Superior temporal gyrus (tissue), 1 donor: ENCODE results near the gene DENND4A.
"Not testable (repeated sequence)": the region's sequence is repeated elsewhere in the genome, so short reads cannot be mapped to it uniquely, and the experiment has no call there.

Experiments
- DNase-seq: peaks from one replicate; pipeline ENCODE4 v3.0.0-alpha.2; 2016; ENCODE audit errors: extremely low spot score

Gene DENND4A

DNA sequence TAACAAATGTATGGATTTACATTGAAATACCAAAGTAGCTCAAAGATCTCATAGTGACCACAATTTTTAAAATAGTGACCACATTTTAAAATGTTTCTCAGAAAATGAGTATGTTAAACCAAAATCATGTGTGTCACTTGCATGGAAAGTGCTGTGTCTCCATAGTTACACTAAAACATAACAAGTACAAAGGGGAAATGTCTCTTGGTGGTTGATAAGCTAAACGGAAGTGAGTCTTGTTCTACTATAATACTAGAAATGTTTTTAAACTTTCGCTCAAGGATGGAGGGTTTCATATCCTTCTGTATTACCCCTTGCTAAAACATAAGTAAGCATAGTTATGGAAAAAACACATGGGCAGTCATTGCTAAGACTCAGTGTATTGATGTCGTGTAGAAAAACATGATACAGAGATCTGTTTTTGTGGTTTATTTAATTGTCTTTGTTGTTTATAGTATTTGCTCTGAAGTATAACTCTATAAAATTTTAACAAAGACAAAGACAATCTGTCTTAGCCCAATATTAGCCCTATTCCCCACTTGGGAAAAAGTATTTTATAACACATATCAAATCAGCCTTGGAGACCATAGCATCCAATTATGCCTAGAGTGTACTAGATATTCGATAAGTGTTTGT lies 27.0 kb upstream of the DENND4A start:
- DNase-seq: no peak

DNA sequence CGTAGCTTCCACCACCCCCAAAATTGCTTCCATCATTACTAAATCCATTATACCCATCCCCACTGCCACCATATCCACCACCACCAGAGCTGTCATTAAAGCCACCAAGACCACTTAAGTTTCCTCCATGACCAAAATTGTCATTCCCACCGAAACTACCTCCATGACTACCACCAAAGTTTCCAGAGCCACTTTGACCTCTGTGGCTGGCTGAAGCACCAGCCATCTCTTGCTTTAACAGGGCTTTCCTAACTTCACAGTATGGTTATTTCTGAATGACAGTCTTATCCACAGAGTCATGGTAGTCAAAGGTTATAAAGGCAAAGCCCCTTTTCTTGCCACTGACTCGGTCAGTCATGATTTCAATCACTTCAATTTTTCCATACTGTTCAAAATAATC lies 24.3 kb upstream of the DENND4A start:
- DNase-seq: no peak

- DNase-seq: not testable (repeated sequence)
Observed at GRCh38 chr15:65816008-65816407, 23.9 kb upstream of the DENND4A start.

- not testable (repeated sequence) for DNase-seq
Observed at GRCh38 chr15:65814271-65814670, 22.2 kb upstream of the DENND4A start.

GRCh38 chr15:65812916-65813315 lies 20.8 kb upstream of the DENND4A start:
- no peak for DNase-seq

DNA sequence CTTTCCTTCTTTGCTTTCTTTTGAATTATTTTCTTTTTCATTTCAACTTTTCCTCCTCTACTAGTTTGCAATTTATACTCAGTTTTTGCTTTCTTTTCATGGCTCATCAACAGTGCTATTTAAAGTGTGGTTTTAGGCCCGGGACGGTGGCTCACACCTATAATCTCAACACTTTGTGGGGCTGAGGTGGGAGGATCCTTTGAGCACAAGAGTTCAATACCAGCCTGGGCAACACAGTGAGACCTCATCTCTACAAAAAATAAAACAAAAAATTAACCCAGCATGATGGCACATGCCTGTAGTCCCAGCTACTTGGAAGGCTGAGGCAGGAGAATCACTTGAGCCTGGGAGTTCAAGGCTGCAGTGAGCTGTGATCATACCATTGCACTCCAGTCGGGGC lies 20.4 kb upstream of the DENND4A start:
- no peak for DNase-seq

DNA sequence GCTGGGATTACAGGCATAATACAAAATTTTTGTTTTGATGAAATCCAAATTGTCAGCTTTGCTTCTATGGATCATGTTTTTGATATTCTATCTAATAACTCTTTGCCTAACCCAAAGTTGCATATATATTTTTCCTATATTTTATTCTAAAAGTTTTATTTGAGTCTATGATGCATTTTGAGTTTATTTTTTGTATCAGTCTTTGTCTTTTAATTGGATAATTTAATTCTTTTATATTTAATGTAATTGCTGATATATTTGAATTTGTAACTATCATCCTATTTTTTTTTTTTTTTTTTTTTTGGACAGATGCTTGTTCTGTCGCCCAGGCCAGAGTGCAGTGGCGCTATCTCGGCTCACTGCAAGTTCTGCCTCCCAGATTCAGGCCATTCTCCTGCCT lies 19.7 kb upstream of the DENND4A start:
- DNase-seq: no peak

DNA sequence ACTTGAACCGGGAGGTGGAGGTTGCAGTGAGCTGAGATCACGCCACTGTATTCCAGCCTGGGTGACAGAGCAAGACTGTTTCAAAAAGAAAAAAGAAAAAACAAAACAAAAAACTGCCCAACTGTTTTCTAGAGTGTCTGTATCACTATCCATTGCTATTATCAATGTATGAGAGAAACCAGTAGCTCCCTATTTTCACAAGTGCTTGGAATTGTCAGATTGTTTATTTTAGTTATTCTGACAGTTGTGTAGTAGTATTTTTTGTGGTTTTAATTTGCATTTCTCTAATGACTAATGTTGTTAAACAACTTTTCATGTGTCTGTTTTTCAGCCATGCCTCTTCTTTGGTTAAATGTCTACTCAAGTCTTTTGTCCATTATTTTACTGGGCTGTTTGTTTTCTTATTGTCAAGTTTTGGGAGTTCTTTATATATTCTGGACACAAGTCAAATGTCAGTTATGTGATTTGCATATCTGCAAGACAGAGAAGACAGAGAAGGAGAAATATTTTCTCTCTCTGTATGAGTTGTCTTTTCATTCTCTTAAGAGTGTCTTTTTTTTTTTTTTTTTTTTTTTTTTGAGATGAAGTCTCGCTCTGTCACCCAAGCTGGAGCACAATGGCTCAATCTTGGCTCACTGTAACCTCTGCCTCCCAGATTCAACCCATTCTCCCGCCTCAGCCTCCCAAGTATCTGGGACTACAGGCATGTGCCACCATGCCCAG lies 19.1 kb upstream of the DENND4A start:
- not testable (repeated sequence) for DNase-seq

DNA sequence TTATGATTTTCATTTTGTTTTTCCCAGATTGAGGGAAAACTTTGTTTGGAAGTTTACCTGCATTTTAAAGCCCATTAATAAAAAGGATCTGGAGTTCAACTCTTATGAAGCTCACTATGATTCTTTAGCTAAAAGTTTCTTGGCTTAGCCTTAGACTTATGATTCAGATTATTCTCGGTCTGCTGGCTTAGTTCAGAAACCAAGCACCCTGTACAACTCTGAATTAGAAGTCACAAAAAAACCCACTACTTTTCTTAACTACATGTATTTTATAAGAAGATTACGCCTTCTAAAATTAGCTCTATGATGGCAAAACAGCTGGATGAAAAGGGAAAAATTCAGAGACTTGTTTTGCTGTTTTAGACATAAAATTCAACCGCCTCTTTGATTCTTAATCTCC lies 14.3 kb upstream of the DENND4A start:
- DNase-seq: peak; percentile 17

DNA sequence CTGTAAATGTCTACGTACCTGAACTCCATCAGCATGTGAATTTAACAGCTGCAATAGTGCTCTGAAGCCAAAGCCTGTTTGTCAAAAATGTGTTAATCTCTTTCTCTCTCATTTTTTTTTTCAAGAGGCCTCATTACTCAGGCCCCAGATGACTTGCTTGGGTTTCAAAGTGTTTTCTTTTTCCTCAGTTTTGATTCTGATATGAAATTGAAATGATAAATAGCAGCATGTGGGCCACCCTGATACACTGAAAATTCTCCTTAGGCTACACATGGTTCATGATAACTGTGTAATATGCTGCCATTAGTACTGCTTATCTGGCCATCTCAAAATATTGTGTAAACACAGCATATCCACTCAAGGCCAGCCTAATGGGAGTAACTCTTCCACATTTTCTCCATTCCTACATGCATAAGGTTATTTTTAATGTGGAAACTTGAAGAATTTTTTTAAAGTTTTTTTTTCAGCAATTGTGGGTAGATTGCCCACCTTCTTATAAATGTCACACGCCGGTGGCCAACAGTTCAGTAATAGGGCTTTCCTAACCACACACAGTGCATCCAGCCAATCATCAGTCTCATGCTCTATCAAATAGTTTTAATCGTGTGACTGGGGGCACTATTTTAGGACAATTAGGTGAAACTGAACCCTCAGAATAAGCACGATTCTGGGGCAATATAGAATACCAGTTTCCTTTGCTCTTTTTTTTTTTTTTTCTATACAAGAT lies 13.1 kb upstream of the DENND4A start:
- no peak for DNase-seq

DNA sequence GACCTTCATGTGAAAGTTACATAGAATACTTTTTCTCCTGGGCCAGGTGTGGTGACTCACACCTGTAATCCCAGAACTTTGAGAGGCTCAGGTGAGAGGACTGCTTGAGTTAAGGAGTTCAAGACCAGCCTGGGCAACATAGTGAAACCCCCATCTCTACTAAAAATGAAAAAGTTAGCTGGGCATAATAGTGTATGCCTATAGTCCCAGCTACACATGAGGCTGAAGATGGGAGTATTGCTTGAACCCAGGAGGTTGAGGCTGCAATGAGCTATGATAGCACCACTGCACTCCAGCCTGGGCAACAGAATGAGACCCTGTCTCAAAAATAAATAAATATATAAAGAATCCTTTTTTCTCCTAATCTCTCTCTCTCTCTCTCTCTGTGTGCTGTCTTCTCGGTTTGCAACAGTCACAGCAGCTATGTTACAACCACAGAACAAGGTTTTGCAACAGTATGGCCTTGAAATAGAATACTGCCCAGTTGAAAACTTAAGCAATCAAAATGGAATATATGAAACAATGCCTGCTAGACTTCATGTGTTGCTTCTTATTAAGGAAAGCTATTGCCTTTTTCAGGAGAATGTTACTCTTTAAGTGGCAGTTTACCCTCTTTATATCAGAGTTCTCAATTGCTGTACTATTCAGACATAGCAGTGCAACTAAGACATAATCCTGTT lies 12.3 kb upstream of the DENND4A start:
- peak; percentile 11 for DNase-seq

- peak; percentile 11 for DNase-seq
Observed at GRCh38 chr15:65801229-65801805, 9.2 kb upstream of the DENND4A start.

- DNase-seq: no peak
Observed at GRCh38 chr15:65796610-65797078, 4.6 kb upstream of the DENND4A start.

- DNase-seq: no peak
Observed at GRCh38 chr15:65795663-65796216, 3.6 kb upstream of the DENND4A start.

DNA sequence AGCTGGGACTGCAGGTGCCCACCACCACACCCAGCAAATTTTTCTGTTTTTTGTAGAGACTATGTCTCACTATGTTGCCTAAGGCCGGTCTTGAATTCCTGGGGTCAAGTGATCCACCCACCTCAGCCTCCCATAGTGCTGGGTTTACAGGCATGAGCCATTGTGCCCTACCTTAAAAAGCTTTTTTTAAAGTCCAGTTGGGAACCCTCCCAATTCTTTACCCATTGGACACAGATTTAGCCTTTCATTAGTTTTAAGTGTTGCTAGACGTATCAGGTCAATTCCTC lies 1.7 kb upstream of the DENND4A start:
- DNase-seq: no peak

DNA sequence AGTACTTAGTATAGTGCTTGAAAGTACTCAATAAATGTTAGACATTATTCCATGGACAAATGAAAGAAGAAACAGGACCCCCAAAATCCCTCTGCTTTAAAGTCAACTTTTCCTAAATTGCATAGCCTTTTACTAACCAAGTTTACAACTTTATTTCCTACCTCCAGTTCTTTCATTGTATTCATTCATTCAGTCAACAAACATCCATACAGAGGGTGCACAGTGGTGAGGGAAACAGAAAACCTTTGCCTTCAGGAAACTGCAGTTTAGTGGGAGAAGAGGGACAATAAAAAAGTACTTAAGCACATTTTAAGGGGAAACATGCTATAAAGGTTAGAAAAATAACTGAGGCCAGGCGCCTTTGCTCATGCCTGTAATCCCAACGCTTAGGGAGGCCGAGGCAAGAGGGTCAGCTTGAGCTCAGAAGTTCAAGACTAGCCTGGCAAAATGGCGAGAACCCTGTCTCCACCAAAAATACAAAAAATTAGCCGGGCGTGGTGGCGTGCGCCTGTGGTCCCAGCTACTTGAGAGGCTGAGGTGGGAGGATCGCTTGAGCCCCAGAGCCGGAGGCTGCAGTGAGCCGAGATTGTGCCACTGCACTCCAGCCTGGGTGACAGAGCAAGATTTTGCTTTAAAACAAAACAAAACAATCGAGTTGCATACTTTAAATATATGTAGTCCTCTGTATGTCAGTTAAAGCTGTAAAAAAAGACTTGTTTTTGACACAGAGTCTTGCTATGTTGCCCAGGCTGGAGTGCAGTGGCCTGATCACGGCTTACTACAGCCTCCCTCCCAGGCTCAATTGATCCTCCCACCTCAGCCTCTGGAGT lies 1.1 kb upstream of the DENND4A start:
- no peak for DNase-seq

- no peak for DNase-seq
Observed at GRCh38 chr15:65791335-65792137, 557 bp downstream of the DENND4A start.

DNA sequence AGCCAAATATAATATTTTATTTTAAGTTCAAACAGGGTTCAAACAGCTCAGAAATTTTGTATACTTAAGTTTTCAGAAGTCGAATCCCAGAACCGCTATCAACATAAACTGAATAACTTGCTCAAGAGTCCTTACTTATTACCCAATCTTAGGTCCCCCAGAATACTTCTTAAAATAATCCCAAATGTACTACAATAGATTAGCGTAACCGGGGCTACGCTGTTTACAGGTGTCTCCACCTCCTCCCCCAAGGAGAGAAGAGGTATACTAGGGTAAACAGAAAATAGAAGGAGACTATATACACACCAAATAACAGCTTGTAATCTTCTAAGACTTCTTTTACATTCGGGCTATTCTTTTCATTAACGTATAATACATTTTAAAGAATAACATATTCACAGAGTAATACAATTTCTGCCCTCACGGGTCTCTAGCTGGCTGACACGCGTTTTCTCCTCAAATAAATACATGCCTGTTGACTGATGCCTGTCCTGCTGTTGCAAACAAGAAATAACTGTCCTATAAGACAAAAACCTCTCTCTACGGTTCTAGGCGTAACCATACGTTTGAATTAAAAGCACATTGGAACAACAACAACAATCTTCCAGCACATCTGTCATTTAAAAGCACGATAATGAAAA lies 1.3 kb downstream of the DENND4A start:
- DNase-seq: peak; percentile 72

DNA sequence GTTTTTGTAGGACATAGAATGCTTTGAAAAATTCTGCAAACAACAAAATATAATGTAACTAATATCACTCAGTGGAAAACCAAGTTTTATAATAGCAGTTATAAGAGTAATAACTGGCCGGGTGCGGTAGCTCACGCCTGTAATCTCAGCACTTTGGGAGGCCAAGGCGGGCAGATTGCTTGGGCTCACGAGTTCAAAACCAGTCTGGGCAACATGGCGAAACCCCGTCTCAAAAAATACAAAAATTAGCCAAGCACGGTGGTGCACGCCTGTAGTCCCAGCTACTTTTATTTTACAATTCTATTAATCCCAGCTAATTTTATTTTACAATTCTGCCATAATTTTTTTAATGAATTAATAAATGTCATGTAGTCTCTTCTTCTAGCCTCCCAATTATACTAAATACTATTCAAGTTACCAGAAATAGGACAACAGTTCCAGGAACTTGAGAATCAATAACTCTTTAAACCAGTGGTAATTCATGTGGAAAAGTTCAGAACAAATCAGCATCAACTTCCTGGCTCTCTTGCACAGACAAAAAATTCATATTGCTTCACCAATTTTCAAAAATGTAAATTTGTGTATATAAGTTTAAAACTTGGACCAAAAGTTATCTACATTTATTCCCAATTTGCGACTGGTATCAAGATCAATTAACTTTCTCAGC lies 2.2 kb downstream of the DENND4A start:
- no peak for DNase-seq
